Colon (tissue), 2 donors: ENCODE data around the gene SEPHS2.
"Not testable (repeated sequence)": the region's sequence is repeated elsewhere in the genome, so short reads cannot be mapped to it uniquely, and the experiment has no call there.

Experiments
- FAIRE-seq: peaks from 2 replicates; lab custom pipeline; 2012; peaks lifted over from hg19 to GRCh38; lab: Jason Lieb, UNC
- donor health status: control.
- donor health status: control.

The SEPHS2 gene

DNA sequence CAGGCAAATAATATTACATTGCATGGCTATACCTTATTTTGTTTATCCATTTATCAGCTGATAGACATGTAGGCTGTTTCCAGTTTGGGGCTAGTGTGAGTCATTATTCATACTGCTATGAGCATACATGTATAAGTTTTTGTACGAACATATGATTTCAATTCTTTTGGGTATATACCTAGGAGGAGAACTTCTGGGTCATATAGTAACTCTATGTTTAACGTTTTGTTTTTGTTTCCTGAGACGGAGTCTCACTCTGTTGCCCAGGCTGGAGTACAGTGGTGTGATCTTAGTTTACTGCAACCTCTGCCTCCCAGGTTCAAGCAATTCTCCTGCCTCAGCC is 24.5 kb upstream of the SEPHS2 start:
- FAIRE-seq = no peak

- FAIRE-seq = no peak
Measured at GRCh38 chr16:30464078-30464477, 18.4 kb upstream of the SEPHS2 start.

GRCh38 chr16:30461426-30461825 is 15.8 kb upstream of the SEPHS2 start:
- FAIRE-seq = not testable (repeated sequence)

DNA sequence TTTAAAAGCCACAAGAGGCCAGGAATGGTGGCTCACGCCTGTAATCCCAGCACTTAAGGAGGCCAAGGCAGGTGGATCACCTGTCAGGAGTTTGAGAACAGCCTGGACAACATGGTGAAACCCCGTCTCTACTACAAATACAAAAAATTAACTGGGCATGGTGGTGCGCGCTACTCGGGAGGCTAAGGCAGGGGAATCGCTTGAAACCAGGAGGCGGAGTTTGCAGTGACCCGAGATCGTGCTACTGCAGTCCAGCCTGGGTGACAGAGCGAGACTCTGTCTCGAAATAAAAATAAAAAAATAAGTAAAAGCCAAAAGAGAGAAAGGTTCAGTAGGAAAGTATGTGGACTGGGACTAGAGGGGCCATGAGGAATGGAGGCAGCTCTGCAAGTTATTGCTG is 13.8 kb upstream of the SEPHS2 start:
- no peak for FAIRE-seq

- FAIRE-seq = no peak
Measured at GRCh38 chr16:30458561-30459394, 13.1 kb upstream of the SEPHS2 start.

- no peak for FAIRE-seq
Measured at GRCh38 chr16:30457743-30458560, 12.3 kb upstream of the SEPHS2 start.

DNA sequence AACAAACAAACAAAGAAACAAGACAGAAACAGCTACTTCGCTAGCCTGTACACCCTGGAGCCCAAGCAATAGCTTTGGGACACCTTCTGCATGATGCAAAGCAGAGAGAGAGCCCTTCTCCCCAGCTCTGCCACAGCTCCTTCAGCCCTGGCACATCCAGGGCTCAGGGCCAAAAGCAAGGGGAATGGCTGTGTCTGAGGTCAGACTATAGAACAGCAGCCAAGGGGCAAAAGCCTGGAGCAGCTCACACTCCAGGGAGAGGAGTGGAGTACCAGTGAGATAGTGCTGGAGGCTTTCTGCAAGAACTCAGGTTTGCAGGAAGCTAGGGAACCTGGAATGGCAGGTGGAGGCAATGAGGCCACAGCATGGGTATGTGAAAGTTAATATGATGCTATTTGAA is 11.6 kb upstream of the SEPHS2 start:
- no peak for FAIRE-seq

- FAIRE-seq = no peak
Measured at GRCh38 chr16:30456302-30456701, 10.6 kb upstream of the SEPHS2 start.

DNA sequence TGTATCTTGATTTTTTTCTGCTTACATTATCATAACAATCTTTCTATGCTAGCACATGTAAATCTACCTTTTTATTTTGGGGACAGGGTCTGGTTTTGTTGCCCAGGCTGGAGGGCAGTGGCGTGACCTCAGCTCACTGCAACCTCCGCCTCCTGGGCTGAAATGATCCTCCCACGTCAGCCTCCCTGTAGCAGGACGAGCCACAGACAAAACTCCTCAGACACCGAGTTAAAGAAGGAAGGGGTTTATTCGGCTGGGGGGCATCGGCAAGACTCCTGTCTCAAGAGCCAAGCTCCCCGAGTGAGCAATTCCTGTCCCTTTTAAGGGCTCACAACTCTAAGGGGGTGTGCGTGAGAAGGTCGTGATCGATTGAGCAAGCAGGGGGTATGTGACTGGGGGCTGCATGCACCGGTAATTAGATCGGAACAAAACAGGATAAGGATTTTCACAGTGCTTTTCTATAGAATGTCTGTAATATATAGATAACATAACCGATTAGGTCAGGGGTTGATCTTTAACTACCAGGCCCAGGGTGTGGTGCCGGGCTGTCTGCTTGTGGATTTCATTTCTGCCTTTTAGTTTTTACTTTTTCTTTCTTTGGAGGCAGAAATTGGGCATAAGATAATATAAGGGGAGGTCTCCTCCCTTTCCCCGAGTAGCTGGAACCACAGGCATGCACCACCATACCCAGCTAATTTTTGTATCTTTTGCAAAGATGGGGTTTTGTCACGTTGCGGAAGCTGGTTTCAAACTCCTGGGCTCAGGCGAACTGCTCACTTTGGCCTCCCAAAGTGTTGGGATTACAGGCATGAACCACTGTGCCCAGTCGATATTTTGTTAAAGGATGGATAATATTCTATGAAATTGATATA is 7.3 kb upstream of the SEPHS2 start:
- not testable (repeated sequence) for FAIRE-seq

DNA sequence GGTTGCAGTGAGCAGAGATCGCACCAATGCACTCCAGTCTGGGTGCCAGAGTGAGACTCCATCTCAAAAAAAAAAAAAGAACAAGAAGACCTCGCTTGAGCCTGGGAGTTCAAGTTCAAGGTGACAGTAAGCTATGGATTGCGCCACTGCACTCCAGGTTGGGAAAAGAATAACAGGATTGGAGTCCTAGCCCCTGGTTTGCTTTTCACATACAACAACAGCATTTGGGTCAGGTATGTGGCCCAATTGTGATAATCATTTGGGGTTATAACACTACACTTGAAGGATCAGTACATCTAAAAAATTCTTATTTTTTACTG is 3.4 kb upstream of the SEPHS2 start:
- FAIRE-seq = no peak

GRCh38 chr16:30447512-30448226 is 2.0 kb upstream of the SEPHS2 start:
- FAIRE-seq = no peak

DNA sequence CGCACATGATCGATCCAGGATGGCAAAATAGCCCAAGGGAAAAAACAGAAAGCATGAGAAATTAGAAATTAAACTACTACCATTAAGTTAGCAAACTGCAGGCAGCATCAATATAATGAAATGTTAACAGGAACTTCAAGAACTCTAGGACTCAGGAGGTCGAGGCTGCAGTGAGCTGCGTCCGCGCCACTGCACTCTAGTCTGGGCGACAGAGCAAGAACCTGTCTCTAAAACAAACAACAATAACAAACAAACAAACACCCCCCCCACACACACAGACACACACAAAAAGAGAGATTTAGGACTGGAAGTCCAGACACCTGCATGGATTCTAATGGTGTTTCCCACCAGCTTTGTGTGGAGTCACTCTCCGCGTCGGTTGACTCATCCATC is 525 bp upstream of the SEPHS2 start:
- no peak for FAIRE-seq

GRCh38 chr16:30445149-30445407 is 596 bp downstream of the SEPHS2 start:
- no peak for FAIRE-seq

- no peak for FAIRE-seq
Measured at GRCh38 chr16:30444231-30445148, 1.2 kb downstream of the SEPHS2 start.

- no peak for FAIRE-seq
Measured at GRCh38 chr16:30443631-30444030, 2.0 kb downstream of the SEPHS2 start.

DNA sequence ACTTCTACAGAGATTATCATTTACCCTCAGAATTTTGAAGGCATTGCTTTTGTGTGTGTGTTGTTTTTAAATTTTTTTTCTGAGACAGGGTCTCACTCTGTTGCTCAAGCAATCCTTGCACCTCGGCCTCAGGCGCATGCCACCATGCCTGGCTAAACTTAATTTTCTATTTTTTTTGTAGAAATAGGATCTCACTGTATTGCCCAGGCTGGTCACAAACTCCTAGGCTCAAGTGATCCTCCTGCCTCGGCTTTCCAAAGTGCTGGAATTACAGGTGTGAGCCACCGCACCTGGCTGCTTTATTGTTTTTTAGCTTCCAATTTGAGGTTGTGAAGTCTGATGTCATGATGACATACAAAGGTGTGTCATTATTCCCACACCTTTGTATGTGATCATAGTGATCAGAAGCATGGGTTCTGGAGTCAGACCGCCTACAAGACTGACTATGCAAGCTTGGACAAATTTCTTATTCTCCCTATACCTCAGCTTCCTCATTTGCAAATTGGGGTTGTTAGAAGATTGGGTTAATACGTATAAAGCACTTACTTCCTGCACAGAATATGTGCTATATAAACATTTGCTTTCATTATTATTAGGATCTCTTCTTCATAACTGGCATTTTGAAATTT is 5.8 kb downstream of the SEPHS2 start:
- FAIRE-seq = no peak

- FAIRE-seq = no peak
Measured at GRCh38 chr16:30438835-30439234, 6.8 kb downstream of the SEPHS2 start.

DNA sequence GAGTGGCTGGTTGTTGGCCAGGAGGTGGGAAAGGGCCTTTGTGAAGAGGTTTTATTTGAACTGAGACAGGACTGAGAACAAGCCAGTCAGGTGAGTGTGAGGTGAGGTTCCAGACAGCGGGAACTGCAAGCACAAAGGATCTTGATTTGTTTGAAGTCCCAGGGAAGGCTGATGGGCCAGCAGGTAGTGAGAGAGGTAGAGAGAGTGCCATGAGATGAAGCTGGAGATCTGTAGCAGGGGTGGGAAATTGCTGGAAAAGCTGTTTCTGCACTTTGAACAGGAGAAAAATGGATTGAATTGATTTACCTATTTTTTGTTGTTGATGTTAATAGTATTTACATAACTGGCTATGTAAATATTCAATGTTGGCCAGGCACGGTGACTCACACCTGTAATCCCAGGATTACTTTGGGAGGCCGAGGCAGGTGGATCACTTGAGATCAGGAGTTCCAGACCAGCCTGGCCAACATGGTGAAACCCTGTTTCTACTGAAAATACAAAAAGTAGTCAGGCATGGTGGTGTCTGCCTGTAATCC is 8.1 kb downstream of the SEPHS2 start:
- FAIRE-seq = no peak

GRCh38 chr16:30434852-30435251 is 10.8 kb downstream of the SEPHS2 start:
- FAIRE-seq = no peak

- no peak for FAIRE-seq
Measured at GRCh38 chr16:30430428-30430970, 15.2 kb downstream of the SEPHS2 start.
